Measurements from ENCODE around the gene CLTCL1.

DNA sequence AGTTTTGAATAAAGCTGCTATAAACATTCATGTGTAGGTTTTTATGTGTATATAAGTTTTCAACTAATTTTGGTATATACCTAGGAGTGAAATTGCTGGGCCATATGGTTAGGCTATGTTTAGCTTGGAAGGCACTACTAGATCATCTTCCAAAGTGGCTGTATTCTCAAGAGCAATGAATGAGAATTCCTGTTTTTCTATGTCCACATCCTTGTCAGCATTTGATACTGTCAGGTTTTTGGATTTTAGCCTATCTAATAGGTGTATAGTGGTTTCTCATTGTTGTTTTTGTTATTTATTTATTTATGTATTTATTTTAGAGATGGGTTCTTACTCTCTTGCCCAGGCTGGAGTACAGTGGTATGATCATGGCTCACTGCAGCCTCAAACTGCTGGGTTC lies 26.3 kb upstream of the CLTCL1 start:
- TF ChIP-seq HDGF (IDR thresholded peaks at IDR 0.05; ENCODE audit: borderline replicate concordance) (no peak), LEF1 (IDR thresholded peaks at IDR 0.05; ENCODE audit: borderline replicate concordance) (no peak), ZNF384 (IDR thresholded peaks at IDR 0.05) (no peak)

All from HEK293T (cell line).